GM12878 (cell line): ENCODE data around the gene PRKAG2. TPM values are rescaled to one million over a fixed set of nuclear protein-coding genes. Genes with fewer than 3 reads are reported as not detected.

Experiments used
- ATAC-seq: fragments of 200-7000 bp; cut with Tn5 transposase; 3 replicates; pipeline ENCODE4 v1.9.1; 2020; ENCODE audit warnings: mild to moderate bottlenecking, moderate library complexity
- BruUV-seq: library from RNA; stranded (reverse); fragments of 400-500 nt; replicated peaks from 2 replicates; lab custom pipeline; 2021; lab: Mats Ljungman, UMichigan
- CTCF ChIA-PET: fragments of 300-600 bp; sonication (Branson Sonifier 250); formaldehyde crosslinking; extraction: SDS; loops from one replicate; lab custom pipeline; 2021; ENCODE audit warnings: inconsistent platforms; lab: Yijun Ruan, JAX
- POLR2A ChIA-PET: fragments of 350-600 bp; formaldehyde crosslinking; extraction: SDS; loops from one replicate; lab custom pipeline; 2021; ENCODE audit warnings: inconsistent platforms; lab: Charles Lee
- RAD21 ChIA-PET: fragments of 300-600 bp; sonication (Branson Sonifier 250); formaldehyde crosslinking; loops from one replicate; lab custom pipeline; 2023; ENCODE audit warnings: antibody characterized with exemption; ENCODE audit not compliant: unreplicated experiment; lab: Charles Lee
- SMC1A ChIA-PET: fragments of 300-600 bp; sonication (Branson Sonifier 250); formaldehyde crosslinking; loops from one replicate; lab custom pipeline; 2023; ENCODE audit not compliant: unreplicated experiment, uncharacterized antibody; lab: Charles Lee
- DNase-seq: peaks from one replicate; pipeline ENCODE4 v3.0.0-alpha.2; 2011; ENCODE audit warnings: low read depth, low spot score
- FAIRE-seq: peaks from 3 replicates; lab custom pipeline; 2011; peaks lifted over from hg19 to GRCh38; lab: Jason Lieb, UNC
- H2AFZ ChIP-seq: 2 replicates; pipeline ENCODE4 v1.6.0; 2011; ENCODE audit warnings: low read depth, low read length, control low read depth; ENCODE audit not compliant: control insufficient read depth
- H3K27ac ChIP-seq: 2 replicates; pipeline ENCODE4 v1.5.1; 2011; ENCODE audit warnings: control low read depth; ENCODE audit not compliant: control insufficient read depth, insufficient read depth
- H3K27me3 ChIP-seq, 2 experiments: replicated peaks in 1 of 2; 2 replicates each; pipeline versions ENCODE4 v1.6.0 to v1.6.1; 2011; ENCODE audit warnings: low read length in 1 of 2; ENCODE audit not compliant: control insufficient read depth in 2 of 2, insufficient read depth in 2 of 2
- H3K36me3 ChIP-seq, 2 experiments: 2 replicates each; pipeline ENCODE4 v1.5.1; 2011; ENCODE audit warnings: low read length in 1 of 2; ENCODE audit not compliant: control insufficient read depth in 2 of 2, insufficient read depth in 2 of 2
- H3K4me1 ChIP-seq: 2 replicates; pipeline ENCODE4 v1.6.1; 2011; ENCODE audit warnings: mild to moderate bottlenecking, low read length, moderate library complexity, mixed read lengths; ENCODE audit not compliant: control insufficient read depth, insufficient read depth
- H3K4me2 ChIP-seq: 2 replicates; pipeline ENCODE4 v1.6.0; 2011; ENCODE audit warnings: control low read depth; ENCODE audit not compliant: control insufficient read depth, insufficient read depth
- H3K4me3 ChIP-seq: fragments of 200-600 bp; sonication (generic); 2 replicates; pipeline ENCODE4 v1.5.1; 2016
- H3K79me2 ChIP-seq: 2 replicates; pipeline ENCODE4 v1.6.0; 2011; ENCODE audit warnings: low read length; ENCODE audit not compliant: control insufficient read depth, insufficient read depth
- H3K9ac ChIP-seq: 2 replicates; pipeline ENCODE4 v1.8.0; 2011; ENCODE audit warnings: low read length, control low read depth, mixed read lengths; ENCODE audit not compliant: control insufficient read depth, insufficient read depth
- H3K9me3 ChIP-seq: replicated peaks from 3 replicates; pipeline ENCODE4 v1.5.1; 2011; ENCODE audit warnings: mild to moderate bottlenecking, low read length; ENCODE audit not compliant: control insufficient read depth, insufficient read depth
- H4K20me1 ChIP-seq: 2 replicates; pipeline ENCODE4 v1.6.0; 2011; ENCODE audit not compliant: control insufficient read depth, insufficient read depth
- CEBPB ChIP-seq, 2 experiments: fragments of 150-350 bp in 1 of 2; IDR thresholded peaks; 2 replicates each; pipeline ENCODE4 v1.6.1; 2012 to 2014; ENCODE audit warnings: low read depth in 2 of 2, low read length in 2 of 2, borderline replicate concordance in 1 of 2, inconsistent platforms in 1 of 2
- IKZF1 ChIP-seq: fragments of 450-650 bp; conservative IDR thresholded peaks from 2 replicates; pipeline ENCODE4 v1.6.1; 2017; ENCODE audit warnings: antibody characterized with exemption, mild to moderate bottlenecking
- KLF5 ChIP-seq: fragments of 450-650 bp; IDR thresholded peaks from 2 replicates; pipeline ENCODE4 v1.6.1; 2014; ENCODE audit warnings: mild to moderate bottlenecking; ENCODE audit not compliant: partially characterized antibody
- NBN ChIP-seq: fragments of 450-650 bp; IDR thresholded peaks from 2 replicates; pipeline ENCODE4 v1.6.1; 2016
- NFYB ChIP-seq: IDR thresholded peaks from 2 replicates; pipeline ENCODE4 v1.6.1; 2011; ENCODE audit warnings: low read depth, mild to moderate bottlenecking, low read length, improper control_type of control experiment, moderate library complexity; ENCODE audit not compliant: insufficient read depth
- RAD51 ChIP-seq: fragments of 450-650 bp; IDR thresholded peaks from 2 replicates; pipeline ENCODE4 v1.6.1; 2016; ENCODE audit warnings: moderate library complexity, mild to moderate bottlenecking, inconsistent platforms
- TCF3 ChIP-seq: IDR thresholded peaks from 2 replicates; pipeline ENCODE4 v1.6.1; 2012; ENCODE audit warnings: low read depth, mild to moderate bottlenecking, low read length, borderline replicate concordance; ENCODE audit not compliant: insufficient read depth
- WGBS: methylation state at CpG from one replicate; pipeline ENCODE4 v1.1.6; 2016; ENCODE audit warnings: low lambda C conversion rate; ENCODE audit not compliant: insufficient replicate concordance, insufficient coverage; ENCODE audit errors: missing lambda C conversion rate; 5-methylcytosine and 5-hydroxymethylcytosine counted together
- in situ Hi-C: fragments of 300-500 bp; cut with MboI; formaldehyde crosslinking; loops from 9 replicates; pipeline ENCODE4 v1.14.3; 2018; ENCODE audit warnings: mixed read lengths
- intact Hi-C: fragments of 100-400 bp; cut with micrococcal nuclease; formaldehyde crosslinking; loops from one replicate; pipeline ENCODE4 v1.14.2; 2022; ENCODE audit not compliant: unreplicated experiment
- polyA plus RNA-seq, 11 experiments: library from polyadenylated mRNA; depleted of rRNA in 4 of 11; unstranded in 6 of 11; stranded (reverse) in 5 of 11; fragments of >200 nt; fragmentation: Nextera tagmentation in 4 of 11; fragmentation: Illumina TruSeq in 1 of 11; extraction: Ambion mirVana in 4 of 11; extraction: Trizol in 1 of 11; gene quantifications; 1 replicate in 1 of 11; 2 replicates in 10 of 11; pipeline versions ENCODE4 v1.2.1 to v1.2.3, GENCODE V29; 2011 to 2016; ENCODE audit warnings: inconsistent platforms in 2 of 11, missing spikeins in 2 of 11, low read depth in 1 of 11
- total RNA-seq, 4 experiments: library from RNA; depleted of rRNA in 3 of 4; stranded (reverse); fragments of >200 nt in 3 of 4; fragmentation: Illumina TruSeq in 1 of 4; extraction: Trizol in 1 of 4; gene quantifications; 2 replicates each; pipeline versions ENCODE4 v1.2.1 to v1.2.3, GENCODE V29; 2013 to 2021
- TF ChIP-seq, protein P1 (sequence below): IDR thresholded peaks from 2 replicates; pipeline ENCODE4 v1.6.1; 2012; ENCODE audit warnings: mild to moderate bottlenecking, low read depth, low read length
- TF ChIP-seq, protein P2 (sequence below): fragments of 450-650 bp; IDR thresholded peaks from 2 replicates; pipeline ENCODE4 v1.6.1; 2017; ENCODE audit warnings: borderline replicate concordance
- TF ChIP-seq, protein P3 (sequence below): fragments of 450-650 bp; IDR thresholded peaks from 2 replicates; pipeline ENCODE4 v1.6.1; 2017; ENCODE audit warnings: antibody characterized with exemption, mild to moderate bottlenecking, moderate library complexity
- TF ChIP-seq, protein P4 (sequence below): fragments of 450-650 bp; IDR thresholded peaks from 2 replicates; pipeline ENCODE4 v1.6.1; 2018; ENCODE audit warnings: borderline replicate concordance, mild to moderate bottlenecking; ENCODE audit not compliant: partially characterized antibody

PRKAG2 gene
- total and polyA plus RNA-seq, 10 of the 15 experiments (the other 5 are each of a cell fraction or from before 2014, with no cell fraction given) = 3.4 to 8.9 (median 6.8) TPM

DNA sequence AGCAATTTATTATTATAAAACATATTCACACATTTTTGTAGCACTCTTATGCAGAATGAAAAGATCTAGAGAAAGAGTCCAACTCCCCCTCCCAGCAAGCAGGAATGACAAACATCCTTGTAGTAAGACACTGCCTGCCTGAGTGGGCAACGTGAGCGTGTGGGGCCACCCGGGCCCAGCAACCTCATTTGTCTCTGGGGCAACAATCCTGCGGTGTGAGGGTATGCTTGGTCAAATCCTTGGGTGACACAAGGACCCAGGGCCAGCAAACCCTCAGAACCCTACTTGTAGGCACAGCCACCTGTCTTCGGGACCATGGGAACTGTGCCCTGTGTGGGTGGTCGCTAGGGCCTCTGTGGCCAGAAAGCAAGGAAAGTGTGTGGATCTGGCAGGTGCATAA, 367.9 kb downstream of the PRKAG2 start (continued):
- TF ChIP-seq, protein P1, sequence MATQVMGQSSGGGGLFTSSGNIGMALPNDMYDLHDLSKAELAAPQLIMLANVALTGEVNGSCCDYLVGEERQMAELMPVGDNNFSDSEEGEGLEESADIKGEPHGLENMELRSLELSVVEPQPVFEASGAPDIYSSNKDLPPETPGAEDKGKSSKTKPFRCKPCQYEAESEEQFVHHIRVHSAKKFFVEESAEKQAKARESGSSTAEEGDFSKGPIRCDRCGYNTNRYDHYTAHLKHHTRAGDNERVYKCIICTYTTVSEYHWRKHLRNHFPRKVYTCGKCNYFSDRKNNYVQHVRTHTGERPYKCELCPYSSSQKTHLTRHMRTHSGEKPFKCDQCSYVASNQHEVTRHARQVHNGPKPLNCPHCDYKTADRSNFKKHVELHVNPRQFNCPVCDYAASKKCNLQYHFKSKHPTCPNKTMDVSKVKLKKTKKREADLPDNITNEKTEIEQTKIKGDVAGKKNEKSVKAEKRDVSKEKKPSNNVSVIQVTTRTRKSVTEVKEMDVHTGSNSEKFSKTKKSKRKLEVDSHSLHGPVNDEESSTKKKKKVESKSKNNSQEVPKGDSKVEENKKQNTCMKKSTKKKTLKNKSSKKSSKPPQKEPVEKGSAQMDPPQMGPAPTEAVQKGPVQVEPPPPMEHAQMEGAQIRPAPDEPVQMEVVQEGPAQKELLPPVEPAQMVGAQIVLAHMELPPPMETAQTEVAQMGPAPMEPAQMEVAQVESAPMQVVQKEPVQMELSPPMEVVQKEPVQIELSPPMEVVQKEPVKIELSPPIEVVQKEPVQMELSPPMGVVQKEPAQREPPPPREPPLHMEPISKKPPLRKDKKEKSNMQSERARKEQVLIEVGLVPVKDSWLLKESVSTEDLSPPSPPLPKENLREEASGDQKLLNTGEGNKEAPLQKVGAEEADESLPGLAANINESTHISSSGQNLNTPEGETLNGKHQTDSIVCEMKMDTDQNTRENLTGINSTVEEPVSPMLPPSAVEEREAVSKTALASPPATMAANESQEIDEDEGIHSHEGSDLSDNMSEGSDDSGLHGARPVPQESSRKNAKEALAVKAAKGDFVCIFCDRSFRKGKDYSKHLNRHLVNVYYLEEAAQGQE = no peak
- TF ChIP-seq, protein P2, sequence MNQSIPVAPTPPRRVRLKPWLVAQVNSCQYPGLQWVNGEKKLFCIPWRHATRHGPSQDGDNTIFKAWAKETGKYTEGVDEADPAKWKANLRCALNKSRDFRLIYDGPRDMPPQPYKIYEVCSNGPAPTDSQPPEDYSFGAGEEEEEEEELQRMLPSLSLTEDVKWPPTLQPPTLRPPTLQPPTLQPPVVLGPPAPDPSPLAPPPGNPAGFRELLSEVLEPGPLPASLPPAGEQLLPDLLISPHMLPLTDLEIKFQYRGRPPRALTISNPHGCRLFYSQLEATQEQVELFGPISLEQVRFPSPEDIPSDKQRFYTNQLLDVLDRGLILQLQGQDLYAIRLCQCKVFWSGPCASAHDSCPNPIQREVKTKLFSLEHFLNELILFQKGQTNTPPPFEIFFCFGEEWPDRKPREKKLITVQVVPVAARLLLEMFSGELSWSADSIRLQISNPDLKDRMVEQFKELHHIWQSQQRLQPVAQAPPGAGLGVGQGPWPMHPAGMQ = no peak
- TF ChIP-seq RAD51 = no peak
- no peak for TF ChIP-seq NBN
- no peak for TF ChIP-seq TCF3
- TF ChIP-seq IKZF1 = no peak
- TF ChIP-seq, all 136 proteins: peak for 0

DNA sequence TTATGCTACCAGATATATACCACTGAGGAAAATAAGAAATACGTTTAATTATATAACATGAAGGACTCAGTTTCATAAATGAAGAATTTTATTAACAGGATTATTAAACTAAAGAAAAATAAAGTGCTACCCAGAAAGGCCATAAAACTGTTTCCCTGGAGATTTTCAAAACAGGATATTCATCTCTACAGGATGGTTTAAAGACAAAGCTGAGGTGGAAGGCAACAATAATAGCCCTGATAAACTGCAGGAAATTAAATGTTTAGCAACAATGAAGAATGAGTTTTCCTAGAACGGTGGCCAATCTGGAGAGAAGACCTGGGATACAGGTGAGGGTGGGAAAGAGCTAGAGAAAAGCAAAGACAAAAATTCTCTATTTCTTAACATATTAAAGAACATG, 369.1 kb downstream of the PRKAG2 start:
- no peak for ATAC-seq
- BruUV-seq = no TSS peak
- DNase-seq = no peak
- no peak for FAIRE-seq
- POLR2A ChIA-PET = interaction anchor here (0.7 to 1.5 kb wide), 2 partner anchors 11 to 14 kb away, joined by 3 to 5 read pairs; no protein-coding TSS in a partner anchor
- intact Hi-C loops = no loop called here
- SMC1A ChIA-PET = interaction anchor here (1.0 to 1.6 kb wide), 2 partner anchors 10 to 17 kb away, joined by 3 to 4 read pairs; no protein-coding TSS in a partner anchor
- H3K4me2 ChIP-seq = no peak overlapping the region
- H3K36me3 ChIP-seq = peaks cover 0 to 2% of the 10 kb centered on the region in 2 experiments; a peak in 2 of 4 replicates
- peaks cover 5% of the 10 kb centered on the region; the same call in 2 of the 3 replicates for H3K9me3 ChIP-seq
- no peak overlapping the region for H2AFZ ChIP-seq
- in situ Hi-C loops = no loop called here
- H4K20me1 ChIP-seq = no peaks in the 10 kb centered on the region; the same call in 1 of the 2 replicates
- CTCF ChIA-PET = interaction anchor here (0.5 to 2.6 kb wide), 7 partner anchors 9 to 59 kb away, joined by 3 to 12 read pairs (median 8); partner anchors contain the start of gene RHEB
- RAD21 ChIA-PET = interaction anchor here (1.0 to 2.1 kb wide), 3 partner anchors 10 to 35 kb away, joined by 5 to 6 read pairs (median 6); partner anchors contain the start of gene RHEB
- H3K27ac ChIP-seq = no peak overlapping the region
- H3K27me3 ChIP-seq = no peaks in the 10 kb centered on the region
- no peak overlapping the region for H3K9ac ChIP-seq
- H3K4me1 ChIP-seq = peaks cover 2% of the 10 kb centered on the region; the same call in 1 of the 2 replicates
- 77% methylated on average over 2 of the region's 2 CpGs for WGBS
- peaks cover 98% of the 10 kb centered on the region for H3K79me2 ChIP-seq
- H3K4me3 ChIP-seq = no peak overlapping the region
- TF ChIP-seq, protein P3, sequence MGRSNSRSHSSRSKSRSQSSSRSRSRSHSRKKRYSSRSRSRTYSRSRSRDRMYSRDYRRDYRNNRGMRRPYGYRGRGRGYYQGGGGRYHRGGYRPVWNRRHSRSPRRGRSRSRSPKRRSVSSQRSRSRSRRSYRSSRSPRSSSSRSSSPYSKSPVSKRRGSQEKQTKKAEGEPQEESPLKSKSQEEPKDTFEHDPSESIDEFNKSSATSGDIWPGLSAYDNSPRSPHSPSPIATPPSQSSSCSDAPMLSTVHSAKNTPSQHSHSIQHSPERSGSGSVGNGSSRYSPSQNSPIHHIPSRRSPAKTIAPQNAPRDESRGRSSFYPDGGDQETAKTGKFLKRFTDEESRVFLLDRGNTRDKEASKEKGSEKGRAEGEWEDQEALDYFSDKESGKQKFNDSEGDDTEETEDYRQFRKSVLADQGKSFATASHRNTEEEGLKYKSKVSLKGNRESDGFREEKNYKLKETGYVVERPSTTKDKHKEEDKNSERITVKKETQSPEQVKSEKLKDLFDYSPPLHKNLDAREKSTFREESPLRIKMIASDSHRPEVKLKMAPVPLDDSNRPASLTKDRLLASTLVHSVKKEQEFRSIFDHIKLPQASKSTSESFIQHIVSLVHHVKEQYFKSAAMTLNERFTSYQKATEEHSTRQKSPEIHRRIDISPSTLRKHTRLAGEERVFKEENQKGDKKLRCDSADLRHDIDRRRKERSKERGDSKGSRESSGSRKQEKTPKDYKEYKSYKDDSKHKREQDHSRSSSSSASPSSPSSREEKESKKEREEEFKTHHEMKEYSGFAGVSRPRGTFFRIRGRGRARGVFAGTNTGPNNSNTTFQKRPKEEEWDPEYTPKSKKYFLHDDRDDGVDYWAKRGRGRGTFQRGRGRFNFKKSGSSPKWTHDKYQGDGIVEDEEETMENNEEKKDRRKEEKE = no peak
- TF ChIP-seq, protein P4, sequence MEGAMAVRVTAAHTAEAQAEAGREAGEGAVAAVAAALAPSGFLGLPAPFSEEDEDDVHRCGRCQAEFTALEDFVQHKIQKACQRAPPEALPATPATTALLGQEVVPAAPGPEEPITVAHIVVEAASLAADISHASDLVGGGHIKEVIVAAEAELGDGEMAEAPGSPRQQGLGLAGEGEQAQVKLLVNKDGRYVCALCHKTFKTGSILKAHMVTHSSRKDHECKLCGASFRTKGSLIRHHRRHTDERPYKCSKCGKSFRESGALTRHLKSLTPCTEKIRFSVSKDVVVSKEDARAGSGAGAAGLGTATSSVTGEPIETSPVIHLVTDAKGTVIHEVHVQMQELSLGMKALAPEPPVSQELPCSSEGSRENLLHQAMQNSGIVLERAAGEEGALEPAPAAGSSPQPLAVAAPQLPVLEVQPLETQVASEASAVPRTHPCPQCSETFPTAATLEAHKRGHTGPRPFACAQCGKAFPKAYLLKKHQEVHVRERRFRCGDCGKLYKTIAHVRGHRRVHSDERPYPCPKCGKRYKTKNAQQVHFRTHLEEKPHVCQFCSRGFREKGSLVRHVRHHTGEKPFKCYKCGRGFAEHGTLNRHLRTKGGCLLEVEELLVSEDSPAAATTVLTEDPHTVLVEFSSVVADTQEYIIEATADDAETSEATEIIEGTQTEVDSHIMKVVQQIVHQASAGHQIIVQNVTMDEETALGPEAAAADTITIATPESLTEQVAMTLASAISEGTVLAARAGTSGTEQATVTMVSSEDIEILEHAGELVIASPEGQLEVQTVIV = no peak
- TF ChIP-seq NFYB (no peak), CEBPB (IDR thresholded peaks at IDR 0.05; ENCODE audit: borderline replicate concordance in 1 of 2, low read depth in 2 of 2, low read length in 2 of 2) (no peak), KLF5 (no peak)
